Suprapubic skin (tissue), 3 donors: ENCODE measurements around the gene LDLRAD4.

ENCODE experiments used
- POLR2A ChIP-seq, 2 donors: fragments of 450-650 bp; IDR thresholded peaks; one replicate each; pipeline ENCODE4 v1.6.1; 2017; ENCODE audit warnings: antibody characterized with exemption in 2 of 2, mild to moderate bottlenecking in 2 of 2, moderate library complexity in 2 of 2
- TF ChIP-seq, protein P1 (sequence below), 2 donors: fragments of 200-600 bp in 1 of 2; fragments of 450-650 bp in 1 of 2; sonication (generic) in 1 of 2; IDR thresholded peaks; one replicate each; pipeline ENCODE4 v1.5.1; 2016 to 2019; ENCODE audit warnings: antibody characterized with exemption in 2 of 2, mild to moderate bottlenecking in 1 of 2, moderate library complexity in 1 of 2

DNA sequence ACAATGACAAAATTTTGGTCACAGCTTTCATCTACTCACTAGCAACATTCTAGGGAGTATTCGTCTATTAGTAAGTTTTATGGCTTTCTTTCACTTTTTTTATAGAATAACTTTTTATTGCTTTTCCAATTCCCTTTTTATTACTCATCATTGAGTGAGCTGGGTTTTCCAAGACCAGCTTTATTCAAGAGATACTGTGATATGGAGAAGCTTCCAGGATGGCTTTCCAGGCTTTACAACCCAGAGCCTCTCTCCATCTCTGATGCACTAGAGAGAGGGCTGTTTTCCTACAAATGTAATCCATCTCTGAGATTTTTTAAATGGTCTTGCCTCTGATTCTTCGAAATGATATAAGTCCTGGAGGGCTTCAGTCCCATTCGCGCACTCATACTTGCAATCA lies 118.3 kb downstream of the LDLRAD4 start:
- TF ChIP-seq, protein P1, sequence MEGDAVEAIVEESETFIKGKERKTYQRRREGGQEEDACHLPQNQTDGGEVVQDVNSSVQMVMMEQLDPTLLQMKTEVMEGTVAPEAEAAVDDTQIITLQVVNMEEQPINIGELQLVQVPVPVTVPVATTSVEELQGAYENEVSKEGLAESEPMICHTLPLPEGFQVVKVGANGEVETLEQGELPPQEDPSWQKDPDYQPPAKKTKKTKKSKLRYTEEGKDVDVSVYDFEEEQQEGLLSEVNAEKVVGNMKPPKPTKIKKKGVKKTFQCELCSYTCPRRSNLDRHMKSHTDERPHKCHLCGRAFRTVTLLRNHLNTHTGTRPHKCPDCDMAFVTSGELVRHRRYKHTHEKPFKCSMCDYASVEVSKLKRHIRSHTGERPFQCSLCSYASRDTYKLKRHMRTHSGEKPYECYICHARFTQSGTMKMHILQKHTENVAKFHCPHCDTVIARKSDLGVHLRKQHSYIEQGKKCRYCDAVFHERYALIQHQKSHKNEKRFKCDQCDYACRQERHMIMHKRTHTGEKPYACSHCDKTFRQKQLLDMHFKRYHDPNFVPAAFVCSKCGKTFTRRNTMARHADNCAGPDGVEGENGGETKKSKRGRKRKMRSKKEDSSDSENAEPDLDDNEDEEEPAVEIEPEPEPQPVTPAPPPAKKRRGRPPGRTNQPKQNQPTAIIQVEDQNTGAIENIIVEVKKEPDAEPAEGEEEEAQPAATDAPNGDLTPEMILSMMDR (IDR thresholded peaks at IDR 0.05) = no peak
- no peak for TF ChIP-seq POLR2A (IDR thresholded peaks at IDR 0.05)
